Natural killer cell treated with Interleukin-12 subunit alpha and Interleukin-12 subunit beta and Interleukin-15 and Interleukin-18, amount 100 ng/mL, for 72 hours (primary cell): ENCODE data around the gene CAPN15. TPM values are rescaled to one million over a fixed set of nuclear protein-coding genes. Genes with fewer than 3 reads are reported as not detected.
A peak's percentile ranks its signal among the peaks of the same experiment; 100 is the strongest.

ENCODE experiments used
- ATAC-seq, 2 donors: fragments of 150-1000 bp; cut with Tn5 transposase in 1 of 2; sonication (Bioruptor Pico), chemical (Tn5 transposase) in 1 of 2; 2 replicates each; pipeline ENCODE4 v1.10.0; 2021
- DNase-seq: peaks from one replicate; pipeline ENCODE4 v3.0.0; 2022; ENCODE audit warnings: low spot score
- H3K27ac Mint-ChIP-seq, 2 donors: 1 replicate in 1 of 2; 2 replicates in 1 of 2; pipeline ENCODE4 v1.8.0; 2022; ENCODE audit warnings: mixed read lengths in 2 of 2, mild to moderate bottlenecking in 1 of 2, moderate library complexity in 1 of 2
- H3K27me3 Mint-ChIP-seq, 2 donors: 1 replicate in 1 of 2; 2 replicates in 1 of 2; pipeline ENCODE4 v1.8.0; 2022; ENCODE audit warnings: mixed read lengths in 2 of 2
- H3K36me3 Mint-ChIP-seq: one replicate; pipeline ENCODE4 v1.8.0; 2022; ENCODE audit warnings: mixed read lengths
- H3K4me1 Mint-ChIP-seq, 2 donors: 1 replicate in 1 of 2; 2 replicates in 1 of 2; pipeline ENCODE4 v1.8.0; 2022; ENCODE audit warnings: low read depth in 2 of 2, mixed read lengths in 2 of 2, mild to moderate bottlenecking in 1 of 2
- H3K4me3 Mint-ChIP-seq: one replicate; pipeline ENCODE4 v1.8.0; 2022; ENCODE audit warnings: mixed read lengths
- H3K9me3 Mint-ChIP-seq: 2 replicates; pipeline ENCODE4 v1.8.0; 2022; ENCODE audit warnings: mixed read lengths
- total RNA-seq, 2 donors: library from RNA; stranded (reverse); gene quantifications; one replicate each; pipeline ENCODE4 v1.2.3, GENCODE V29; 2022

The CAPN15 gene
- total RNA-seq, 2 donors from 2014 or later = 139 to 201 TPM

DNA sequence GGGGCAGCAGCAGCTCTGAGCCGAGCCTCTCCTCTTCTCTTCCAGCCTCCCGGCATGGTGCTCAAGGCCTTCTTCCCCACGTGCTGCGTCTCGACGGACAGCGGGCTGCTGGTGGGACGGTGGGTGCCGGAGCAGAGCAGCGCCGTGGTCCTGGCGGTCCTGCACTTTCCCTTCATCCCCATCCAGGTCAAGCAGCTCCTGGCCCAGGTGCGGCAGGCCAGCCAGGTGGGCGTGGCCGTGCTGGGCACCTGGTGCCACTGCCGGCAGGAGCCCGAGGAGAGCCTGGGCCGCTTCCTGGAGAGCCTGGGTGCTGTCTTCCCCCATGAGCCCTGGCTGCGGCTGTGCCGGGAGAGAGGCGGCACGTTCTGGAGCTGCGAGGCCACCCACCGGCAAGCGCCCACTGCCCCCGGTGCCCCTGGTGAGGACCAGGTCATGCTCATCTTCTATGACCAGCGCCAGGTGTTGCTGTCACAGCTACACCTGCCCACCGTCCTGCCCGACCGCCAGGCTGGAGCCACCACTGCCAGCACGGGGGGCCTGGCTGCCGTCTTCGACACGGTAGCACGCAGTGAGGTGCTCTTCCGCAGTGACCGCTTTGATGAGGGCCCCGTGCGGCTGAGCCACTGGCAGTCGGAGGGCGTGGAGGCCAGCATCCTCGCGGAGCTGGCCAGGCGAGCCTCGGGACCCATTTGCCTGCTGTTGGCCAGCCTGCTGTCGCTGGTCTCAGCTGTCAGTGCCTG, 46.7 kb downstream of the CAPN15 start:
- ATAC-seq = no peak
- Mint-ChIP-seq H3K27me3 (no peaks in the 10 kb centered on the region), H3K9me3 (no peaks in the 10 kb centered on the region), H3K4me3 (no peak overlapping the region), H3K36me3 (no peaks in the 10 kb centered on the region), H3K27ac (no peak overlapping the region), H3K4me1 (peaks cover 17 to 18% of the 10 kb centered on the region in 2 donors)
- no peak for DNase-seq

DNA sequence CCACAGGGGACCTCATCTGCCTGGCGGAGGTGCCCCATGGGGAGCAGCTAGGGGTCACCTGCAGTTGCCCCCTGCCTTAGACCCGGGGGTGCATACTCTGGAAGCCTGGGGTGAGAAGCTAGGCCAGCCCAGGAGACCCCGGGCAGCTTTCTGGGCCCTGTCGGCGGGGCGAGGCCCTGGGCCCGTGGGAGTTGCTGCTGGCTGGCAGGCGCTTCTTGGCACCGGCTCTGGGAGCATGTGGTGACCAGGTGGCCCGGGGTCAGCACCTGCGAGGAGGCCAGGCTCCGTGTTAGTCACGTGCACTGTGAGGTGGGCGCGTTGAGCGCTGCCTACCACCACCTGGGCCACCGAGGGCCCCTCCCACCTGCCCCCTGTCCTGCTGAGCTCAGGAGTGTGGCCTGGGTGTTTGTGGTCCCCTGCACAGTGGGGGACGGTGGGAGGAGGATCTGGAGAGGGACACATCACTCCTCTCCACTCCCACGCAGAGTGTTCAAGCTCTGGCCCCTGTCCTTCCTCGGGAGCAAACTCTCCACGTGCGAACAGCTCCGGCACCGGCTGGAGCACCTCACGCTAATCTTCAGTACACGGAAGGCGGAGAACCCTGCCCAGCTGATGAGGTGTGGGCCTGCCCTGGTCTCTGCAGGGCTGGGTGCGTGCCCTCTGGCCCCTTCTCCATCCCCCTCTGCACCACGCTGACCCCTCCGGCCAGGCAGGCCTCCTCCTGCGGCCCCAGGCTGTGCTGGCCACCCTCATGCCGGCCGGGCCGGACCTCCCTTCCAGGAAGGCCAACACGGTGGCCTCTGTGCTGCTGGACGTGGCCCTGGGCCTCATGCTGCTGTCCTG, 48.1 kb downstream of the CAPN15 start:
- peaks cover 14 to 15% of the 10 kb centered on the region in 2 donors for H3K4me1 Mint-ChIP-seq
- H3K27ac Mint-ChIP-seq = no peak overlapping the region
- H3K27me3 Mint-ChIP-seq = no peaks in the 10 kb centered on the region
- no peak for ATAC-seq
- no peak for DNase-seq
- H3K9me3 Mint-ChIP-seq = no peaks in the 10 kb centered on the region
- H3K4me3 Mint-ChIP-seq = no peak overlapping the region
- H3K36me3 Mint-ChIP-seq = no peaks in the 10 kb centered on the region

DNA sequence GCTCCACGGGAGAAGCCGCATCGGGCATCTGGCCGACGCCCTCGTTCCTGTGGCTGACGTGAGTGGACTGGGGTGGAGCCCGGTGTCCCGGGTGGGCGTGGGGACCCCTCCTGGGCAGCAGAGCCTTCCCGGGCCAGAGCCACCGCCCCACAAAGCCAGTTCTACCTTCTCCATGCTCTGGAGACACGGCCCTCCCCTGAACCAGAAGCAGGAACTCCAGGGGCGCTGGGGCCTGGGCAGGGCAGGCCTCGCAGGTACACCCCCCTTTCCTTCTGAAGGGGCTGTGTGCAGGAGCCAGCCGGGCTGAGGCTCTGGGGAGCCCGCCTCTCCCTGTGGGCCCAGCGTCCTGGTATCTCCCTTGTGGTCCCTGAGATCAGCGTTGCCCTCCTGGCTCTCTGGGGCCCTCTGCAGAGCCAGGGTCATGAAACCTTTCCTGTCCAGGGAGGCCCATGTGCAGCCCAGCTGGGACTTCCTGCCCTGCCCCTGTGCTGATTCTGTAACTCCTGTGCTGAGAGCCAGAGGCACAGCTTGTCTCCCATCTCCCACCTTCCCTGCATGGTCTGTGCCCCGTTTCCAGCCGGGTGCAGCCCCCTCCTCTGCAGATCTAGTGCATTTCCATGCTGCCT, 48.8 kb downstream of the CAPN15 start:
- Mint-ChIP-seq H3K27me3 (no peaks in the 10 kb centered on the region), H3K4me1 (peaks cover 7% of the 10 kb centered on the region in 2 donors), H3K27ac (no peak overlapping the region), H3K4me3 (no peak overlapping the region), H3K9me3 (no peaks in the 10 kb centered on the region), H3K36me3 (no peaks in the 10 kb centered on the region)
- ATAC-seq (no peak), DNase-seq (no peak)

DNA sequence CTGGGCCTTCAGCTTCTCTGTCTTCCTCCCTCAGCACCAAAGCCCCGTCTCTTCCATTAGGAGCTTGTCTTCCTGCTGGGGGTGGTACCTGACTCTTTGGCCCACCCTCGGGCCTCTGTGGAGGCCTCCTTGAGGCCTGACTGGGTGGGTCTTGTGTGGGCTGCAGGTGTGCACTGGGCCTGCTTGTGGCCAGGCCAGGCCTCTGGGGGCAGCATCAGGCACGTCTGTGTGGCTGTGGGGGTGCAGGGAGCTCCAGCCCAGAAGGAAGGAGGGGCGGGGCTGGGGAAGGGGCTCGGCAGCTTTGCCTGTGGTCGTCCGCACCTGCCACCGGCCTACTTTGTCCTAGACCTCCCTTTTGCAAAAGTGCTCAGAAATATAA, 49.3 kb downstream of the CAPN15 start:
- Mint-ChIP-seq H3K4me1 (peaks cover 2% of the 10 kb centered on the region in 2 donors), H3K4me3 (no peak overlapping the region), H3K27ac (no peak overlapping the region), H3K9me3 (no peaks in the 10 kb centered on the region), H3K27me3 (no peaks in the 10 kb centered on the region), H3K36me3 (no peaks in the 10 kb centered on the region)
- DNase-seq (no peak), ATAC-seq (no peak)

DNA sequence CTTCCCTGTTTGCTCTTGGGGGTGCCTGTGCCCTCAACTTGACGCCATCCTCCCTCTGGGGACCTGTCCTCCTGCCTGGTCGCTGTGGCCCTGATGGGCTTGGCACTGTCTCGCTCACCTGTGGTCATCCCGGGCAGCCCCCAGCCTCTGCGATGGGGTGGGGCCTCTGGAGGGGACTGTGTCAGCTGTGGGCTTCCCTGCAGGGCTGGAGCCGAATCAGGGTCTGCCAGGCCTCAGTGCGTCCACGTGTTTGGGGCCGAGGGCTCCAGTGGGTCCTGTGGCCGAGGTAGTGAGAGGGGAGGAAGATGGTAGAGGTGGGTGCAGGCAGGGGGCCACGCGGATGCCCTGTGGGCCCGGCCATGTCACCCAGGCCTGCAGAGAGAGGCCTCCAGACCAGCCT, 50.3 kb downstream of the CAPN15 start:
- no peaks in the 10 kb centered on the region for H3K9me3 Mint-ChIP-seq
- no peaks in the 10 kb centered on the region for H3K4me1 Mint-ChIP-seq
- DNase-seq = no peak
- no peak overlapping the region for H3K4me3 Mint-ChIP-seq
- H3K27ac Mint-ChIP-seq = no peak overlapping the region
- ATAC-seq = no peak
- no peaks in the 10 kb centered on the region for H3K36me3 Mint-ChIP-seq
- H3K27me3 Mint-ChIP-seq = no peaks in the 10 kb centered on the region

DNA sequence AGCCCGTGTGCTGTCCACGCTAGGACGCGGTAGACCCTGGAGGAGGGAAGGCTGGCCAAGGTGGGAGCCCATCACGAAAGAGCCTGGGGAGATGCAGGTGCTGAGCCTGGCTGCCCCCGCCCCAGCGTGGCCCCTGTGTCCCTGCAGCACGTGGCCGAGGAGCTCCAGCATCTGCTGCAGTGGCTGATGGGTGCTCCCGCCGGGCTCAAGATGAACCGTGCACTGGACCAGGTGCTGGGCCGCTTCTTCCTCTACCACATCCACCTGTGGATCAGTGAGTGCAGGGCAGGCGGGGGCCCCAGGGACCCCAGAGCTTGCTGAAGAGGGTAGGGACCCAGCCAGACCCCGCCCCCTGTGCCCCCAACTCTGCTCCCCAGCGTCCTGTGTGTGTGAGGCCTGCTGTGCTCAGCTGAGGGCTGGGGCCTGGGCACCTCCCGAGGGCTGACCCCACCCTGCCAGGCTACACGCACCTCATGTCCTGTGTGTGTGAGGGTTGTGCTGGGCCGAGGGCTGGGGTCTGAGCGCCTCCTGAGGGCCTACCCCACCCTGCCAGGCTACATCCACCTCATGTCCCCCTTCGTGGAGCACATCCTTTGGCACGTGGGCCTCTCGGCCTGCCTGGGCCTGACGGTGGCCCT, 50.8 kb downstream of the CAPN15 start:
- no peaks in the 10 kb centered on the region for H3K36me3 Mint-ChIP-seq
- H3K9me3 Mint-ChIP-seq = no peaks in the 10 kb centered on the region
- no peak overlapping the region for H3K4me3 Mint-ChIP-seq
- ATAC-seq = no peak
- no peak overlapping the region for H3K27ac Mint-ChIP-seq
- no peaks in the 10 kb centered on the region for H3K27me3 Mint-ChIP-seq
- DNase-seq = no peak
- no peaks in the 10 kb centered on the region for H3K4me1 Mint-ChIP-seq

DNA sequence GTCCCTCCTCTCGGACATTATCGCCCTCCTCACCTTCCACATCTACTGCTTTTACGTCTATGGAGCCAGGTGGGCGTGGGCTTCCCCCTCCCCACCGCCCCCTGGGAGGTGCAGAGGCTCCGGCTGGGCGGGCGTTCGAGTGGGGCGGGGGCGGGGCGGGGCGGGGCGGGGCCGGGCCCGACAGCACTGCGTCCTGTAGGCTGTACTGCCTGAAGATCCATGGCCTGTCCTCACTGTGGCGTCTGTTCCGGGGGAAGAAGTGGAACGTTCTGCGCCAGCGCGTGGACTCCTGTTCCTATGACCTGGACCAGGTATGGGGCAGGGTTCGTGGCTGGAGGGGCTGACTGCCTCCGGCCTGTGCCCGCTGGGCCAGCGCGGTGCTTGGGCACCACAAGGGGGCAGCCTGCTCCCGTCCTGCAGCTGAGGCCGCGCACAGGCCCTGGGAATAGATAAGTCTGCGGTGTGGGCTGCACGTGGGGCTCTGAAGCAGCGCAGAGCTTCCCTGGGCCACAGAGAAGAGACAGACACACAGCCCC, 51.4 kb downstream of the CAPN15 start:
- Mint-ChIP-seq H3K27me3 (no peaks in the 10 kb centered on the region), H3K4me1 (no peaks in the 10 kb centered on the region), H3K36me3 (no peaks in the 10 kb centered on the region), H3K9me3 (no peaks in the 10 kb centered on the region), H3K27ac (no peak overlapping the region), H3K4me3 (no peak overlapping the region)
- DNase-seq (no peak), ATAC-seq (peak; percentile 85 to 86)

DNA sequence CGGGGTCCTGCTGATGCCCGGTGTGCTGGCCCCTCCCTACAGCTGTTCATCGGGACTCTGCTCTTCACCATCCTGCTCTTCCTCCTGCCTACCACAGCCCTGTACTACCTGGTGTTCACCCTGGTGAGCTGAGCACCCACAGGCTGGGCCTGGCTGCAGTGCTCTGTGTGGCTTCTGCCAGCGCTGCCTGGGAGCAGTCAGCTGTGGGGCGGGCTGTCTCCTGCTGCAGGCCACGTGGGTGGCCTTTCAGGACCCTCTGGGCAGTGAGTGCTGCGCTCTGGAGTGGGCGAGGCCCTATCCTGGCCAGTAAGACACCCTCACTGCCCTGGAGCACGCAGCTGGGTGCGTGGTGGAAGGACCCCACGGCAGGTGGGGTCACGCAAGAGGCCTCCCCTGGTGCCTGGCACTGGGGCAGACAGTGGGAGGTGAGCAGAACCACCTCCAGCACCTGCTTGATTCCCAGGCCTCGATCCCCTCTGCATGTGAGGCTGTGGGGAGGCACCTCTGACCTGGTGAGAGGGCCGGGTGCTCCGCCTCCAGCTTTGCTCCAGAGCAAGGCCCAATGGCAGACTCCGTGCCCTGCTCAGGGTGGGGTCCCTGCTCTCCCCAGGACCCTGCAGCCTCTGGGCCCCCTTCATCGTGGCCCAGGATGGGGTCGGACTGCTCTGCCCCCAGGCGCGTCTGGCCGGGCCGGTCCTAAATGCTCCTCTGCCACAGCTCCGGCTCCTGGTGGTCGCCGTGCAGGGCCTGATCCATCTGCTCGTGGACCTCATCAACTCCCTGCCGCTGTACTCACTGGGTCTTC, 52.8 kb downstream of the CAPN15 start:
- Mint-ChIP-seq H3K9me3 (no peaks in the 10 kb centered on the region), H3K4me1 (no peaks in the 10 kb centered on the region), H3K36me3 (no peaks in the 10 kb centered on the region), H3K27ac (no peak overlapping the region), H3K27me3 (no peaks in the 10 kb centered on the region), H3K4me3 (no peak overlapping the region)
- no peak for DNase-seq
- ATAC-seq = no peak

DNA sequence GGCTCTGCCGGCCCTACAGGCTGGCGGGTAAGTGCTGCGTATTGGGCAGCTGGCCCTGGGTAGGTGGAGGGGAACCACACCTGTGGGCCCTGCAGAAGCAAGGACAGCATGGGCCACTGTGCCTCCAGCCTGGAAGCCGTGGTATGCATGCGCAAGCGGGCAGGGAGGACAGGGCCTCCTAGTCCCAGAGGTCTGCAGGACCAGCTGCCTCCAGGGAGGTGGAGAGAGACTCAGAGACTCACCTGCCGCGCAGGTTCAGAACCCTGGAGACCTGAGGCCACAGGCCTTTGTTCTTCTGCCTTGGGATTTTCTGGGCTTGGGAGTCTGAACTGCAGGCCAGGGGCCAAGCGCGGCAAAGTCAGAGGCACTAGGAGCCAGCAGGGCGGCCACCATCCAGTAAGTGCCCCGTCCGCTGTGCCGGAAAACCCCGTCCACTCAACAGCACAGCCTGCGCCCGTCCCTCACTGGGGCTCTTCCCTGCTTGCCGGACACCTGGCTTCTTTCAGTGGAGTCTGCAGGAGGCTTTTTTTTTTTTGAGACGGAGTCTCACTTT, 53.5 kb downstream of the CAPN15 start:
- Mint-ChIP-seq H3K36me3 (no peaks in the 10 kb centered on the region), H3K27ac (no peak overlapping the region), H3K27me3 (no peaks in the 10 kb centered on the region), H3K4me1 (no peaks in the 10 kb centered on the region), H3K4me3 (no peak overlapping the region), H3K9me3 (no peaks in the 10 kb centered on the region)
- ATAC-seq (no peak), DNase-seq (no peak)

DNA sequence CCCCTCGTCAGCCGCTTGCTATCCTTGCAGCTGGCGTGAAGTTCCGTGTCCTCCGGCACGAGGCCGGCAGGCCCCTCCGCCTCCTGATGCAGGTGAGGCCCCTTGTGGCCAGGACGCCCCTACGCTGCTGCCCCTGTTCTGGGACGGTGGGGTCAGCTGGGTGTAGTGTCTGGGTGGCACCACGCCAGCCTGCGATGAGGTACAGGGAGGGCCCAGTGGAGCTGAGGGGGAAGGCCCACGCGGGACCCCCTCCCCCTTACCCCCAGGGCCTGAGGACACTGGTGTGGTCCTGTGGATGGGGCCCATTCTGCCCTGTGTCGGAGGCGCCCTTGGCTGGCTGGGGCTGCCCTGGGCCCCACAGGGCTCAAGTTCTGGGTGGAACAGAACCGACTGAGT, 54.7 kb downstream of the CAPN15 start:
- no peaks in the 10 kb centered on the region for H3K36me3 Mint-ChIP-seq
- peaks cover 0 to under 1% of the 10 kb centered on the region in 2 donors for H3K4me1 Mint-ChIP-seq
- H3K4me3 Mint-ChIP-seq = no peak overlapping the region

DNA sequence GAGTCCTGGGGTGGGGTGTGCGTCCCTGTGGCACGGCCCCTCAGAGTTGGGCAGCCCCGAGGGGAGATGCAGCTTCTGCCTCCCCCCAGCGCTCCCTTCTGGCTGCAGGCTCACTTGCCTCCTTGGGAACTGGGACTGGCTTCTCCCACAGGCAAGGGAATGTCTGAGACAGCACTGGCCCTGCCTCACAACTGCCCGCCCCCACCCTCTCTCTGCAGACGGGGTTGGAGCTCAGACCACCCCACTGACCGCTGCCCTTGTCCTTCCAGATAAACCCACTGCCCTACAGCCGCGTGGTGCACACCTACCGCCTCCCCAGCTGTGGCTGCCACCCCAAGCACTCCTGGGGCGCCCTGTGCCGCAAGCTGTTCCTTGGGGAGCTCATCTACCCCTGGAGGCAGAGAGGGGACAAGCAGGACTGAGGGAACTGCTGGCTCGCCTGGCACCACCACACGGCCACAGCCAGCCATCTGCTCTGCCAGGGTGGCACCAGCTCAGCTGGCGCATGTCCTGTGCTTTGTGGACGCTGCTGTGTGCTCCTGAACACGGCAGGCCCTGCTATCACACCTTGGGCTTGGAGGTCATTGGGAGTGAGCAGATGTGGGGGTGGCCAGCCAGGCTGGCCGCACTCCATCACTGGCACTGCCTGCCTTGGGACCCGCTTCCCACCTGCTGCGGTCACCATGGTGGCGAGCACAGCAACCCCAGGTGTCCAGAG, 55.3 kb downstream of the CAPN15 start:
- no peak for ATAC-seq
- DNase-seq = no peak
- Mint-ChIP-seq H3K27me3 (no peaks in the 10 kb centered on the region), H3K4me3 (no peak overlapping the region), H3K9me3 (no peaks in the 10 kb centered on the region), H3K27ac (no peak overlapping the region), H3K36me3 (no peaks in the 10 kb centered on the region), H3K4me1 (peaks cover 0 to 3% of the 10 kb centered on the region in 2 donors)

More for the DNA sequence above, 54.7 kb downstream of the CAPN15 start:
- H3K27ac Mint-ChIP-seq = no peak overlapping the region
- DNase-seq = no peak
- no peak for ATAC-seq
- no peaks in the 10 kb centered on the region for H3K9me3 Mint-ChIP-seq
- H3K27me3 Mint-ChIP-seq = no peaks in the 10 kb centered on the region

DNA sequence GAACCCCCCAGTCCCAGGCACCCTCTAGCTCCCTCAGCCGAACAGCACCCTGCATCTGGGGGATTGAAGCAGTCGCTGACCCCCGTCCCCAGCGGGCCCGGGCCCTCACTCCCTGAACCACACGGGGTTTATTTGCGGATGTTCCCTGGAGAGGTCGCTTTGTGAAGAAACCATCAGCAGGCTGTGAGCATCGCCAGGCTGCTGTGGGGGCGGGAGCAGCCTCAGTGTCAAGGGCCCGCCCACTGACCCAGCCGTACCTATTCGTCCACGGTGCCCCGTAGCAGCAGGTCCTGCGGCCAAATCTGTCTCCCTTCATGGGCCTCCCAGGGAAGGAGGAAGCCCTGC, 55.9 kb downstream of the CAPN15 start:
- ATAC-seq (no peak), DNase-seq (no peak)
- Mint-ChIP-seq H3K27me3 (no peaks in the 10 kb centered on the region), H3K9me3 (no peaks in the 10 kb centered on the region), H3K4me1 (peaks cover 0 to 4% of the 10 kb centered on the region in 2 donors), H3K4me3 (no peak overlapping the region), H3K36me3 (no peaks in the 10 kb centered on the region), H3K27ac (no peak overlapping the region)
